Left renal pelvis (tissue), 4 donors: ENCODE measurements around the gene TRIM10. TPM values are rescaled to one million over a fixed set of nuclear protein-coding genes. Genes with fewer than 3 reads are reported as not detected.
"Not testable (repeated sequence)": the region's sequence is repeated elsewhere in the genome, so short reads cannot be mapped to it uniquely, and the experiment has no call there.

Experiments used
- DNase-seq, 4 donors: peaks; one replicate each; pipeline ENCODE4 v3.0.0-alpha.2; 2013; ENCODE audit warnings: low read depth in 4 of 4, low spot score in 3 of 4
- polyA plus RNA-seq, 4 donors: library from polyadenylated mRNA; unstranded; fragments of 120-200 nt; gene quantifications; one replicate each; pipeline ENCODE4 v1.2.1, GENCODE V29; 2013; ENCODE audit not compliant: insufficient read length in 4 of 4

Gene TRIM10
- polyA plus RNA-seq, 4 donors: 0.45 to 2.6 (median 0.48) TPM

DNA sequence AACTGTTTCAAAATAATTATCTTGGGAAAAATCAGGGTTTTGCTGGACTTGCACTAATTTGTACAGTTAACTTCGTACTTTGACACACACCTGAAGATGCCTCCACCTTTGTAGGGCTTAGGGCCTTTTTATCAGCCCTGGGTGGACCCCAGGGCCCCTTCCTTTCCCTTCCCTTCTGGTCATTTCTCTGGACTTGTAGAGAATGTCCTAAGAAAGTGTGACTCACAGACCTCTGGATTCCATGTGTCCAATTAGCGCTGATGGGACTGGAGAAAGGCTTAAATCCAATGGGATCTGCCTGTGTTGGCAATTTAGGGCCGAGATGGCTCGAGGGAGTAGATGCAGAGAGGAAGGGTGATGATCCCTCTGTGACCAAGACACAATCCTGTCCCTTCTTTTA, 11.7 kb upstream of the TRIM10 start:
- DNase-seq: no peak

DNA sequence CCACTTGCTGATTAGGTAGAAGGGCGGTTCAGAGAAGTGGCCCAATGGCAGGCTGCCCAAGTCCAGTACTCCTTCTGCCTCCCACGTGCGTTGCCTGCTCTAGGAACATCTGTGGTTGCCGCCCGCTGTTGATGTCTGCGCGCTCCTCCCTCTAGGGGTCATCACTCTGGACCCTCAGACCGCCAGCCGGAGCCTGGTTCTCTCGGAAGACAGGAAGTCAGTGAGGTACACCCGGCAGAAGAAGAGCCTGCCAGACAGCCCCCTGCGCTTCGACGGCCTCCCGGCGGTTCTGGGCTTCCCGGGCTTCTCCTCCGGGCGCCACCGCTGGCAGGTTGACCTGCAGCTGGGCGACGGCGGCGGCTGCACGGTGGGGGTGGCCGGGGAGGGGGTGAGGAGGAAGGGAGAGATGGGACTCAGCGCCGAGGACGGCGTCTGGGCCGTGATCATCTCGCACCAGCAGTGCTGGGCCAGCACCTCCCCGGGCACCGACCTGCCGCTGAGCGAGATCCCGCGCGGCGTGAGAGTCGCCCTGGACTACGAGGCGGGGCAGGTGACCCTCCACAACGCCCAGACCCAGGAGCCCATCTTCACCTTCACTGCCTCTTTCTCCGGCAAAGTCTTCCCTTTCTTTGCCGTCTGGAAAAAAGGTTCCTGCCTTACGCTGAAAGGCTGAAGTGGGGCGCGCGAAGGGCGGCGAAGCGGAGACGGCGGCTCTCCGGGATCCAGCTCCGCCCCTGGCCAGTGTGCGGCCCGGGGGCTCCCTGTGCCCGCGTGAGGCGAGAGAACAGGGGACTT, 10.9 kb upstream of the TRIM10 start:
- DNase-seq: no peak

GRCh38 chr6:30169658-30170614, 8.9 kb upstream of the TRIM10 start:
- DNase-seq: no peak

GRCh38 chr6:30168741-30169140, 7.7 kb upstream of the TRIM10 start:
- no peak for DNase-seq

DNA sequence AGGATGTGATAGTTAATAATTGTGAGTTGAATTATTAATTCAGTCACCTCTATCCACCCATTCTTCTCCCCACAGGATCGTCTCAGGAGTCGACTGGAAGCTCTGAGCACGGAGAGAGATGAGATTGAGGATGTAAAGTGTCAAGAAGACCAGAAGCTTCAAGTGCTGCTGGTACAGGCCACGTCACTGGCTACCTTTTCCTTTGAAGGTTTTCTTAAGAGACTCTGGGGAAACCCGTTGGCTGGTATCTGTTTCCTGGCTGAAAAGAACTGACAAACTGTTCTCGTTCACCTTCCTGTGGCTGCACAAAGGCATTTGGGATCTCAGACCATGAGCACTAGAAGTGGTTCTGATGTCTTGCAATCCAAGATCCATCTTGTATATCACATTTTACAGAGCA, 6.1 kb upstream of the TRIM10 start:
- no peak for DNase-seq

DNA sequence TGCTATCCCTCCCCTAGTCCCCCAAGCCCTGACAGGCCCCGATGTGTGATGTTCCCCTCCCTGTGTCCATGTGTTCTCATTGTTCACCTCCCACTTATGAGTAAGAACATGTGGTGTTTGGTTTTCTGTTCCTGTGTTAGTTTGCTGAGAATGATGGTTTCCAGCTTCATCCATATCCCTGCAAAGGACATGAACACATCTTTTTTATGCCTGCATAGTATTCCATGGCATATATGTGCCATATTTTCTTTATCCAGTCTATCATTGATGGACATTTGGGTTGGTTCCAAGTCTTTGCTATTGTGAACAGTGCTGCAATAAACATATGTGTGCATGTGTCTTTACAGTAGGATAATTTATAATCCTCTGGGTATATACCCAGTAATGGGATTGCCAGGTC, 4.2 kb upstream of the TRIM10 start:
- not testable (repeated sequence) for DNase-seq

DNA sequence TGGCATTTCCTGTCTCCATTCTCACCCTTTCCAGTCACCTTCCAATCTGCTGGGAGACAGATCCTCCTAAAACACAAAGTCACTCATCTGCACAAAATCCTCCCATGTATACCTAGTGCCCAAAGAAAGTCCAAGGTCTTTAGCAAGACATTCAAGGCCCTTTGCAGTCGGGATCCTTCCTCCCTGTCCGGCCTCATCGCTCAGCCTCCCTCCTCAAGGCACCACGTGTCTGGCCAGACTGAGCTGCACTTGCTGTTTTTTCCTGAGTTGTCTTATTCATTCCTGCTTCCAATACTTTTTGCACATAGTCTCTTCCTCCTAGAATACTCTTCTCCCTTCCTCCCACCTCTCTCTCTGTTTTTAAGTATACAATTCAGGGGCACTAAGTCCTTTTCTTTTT, 3.7 kb upstream of the TRIM10 start:
- no peak for DNase-seq

- no peak for DNase-seq
These were observed 3.1 kb upstream of the TRIM10 start for GRCh38 chr6:30163918-30164654.

GRCh38 chr6:30163090-30163917, 2.3 kb upstream of the TRIM10 start, which contains the start of gene TRIM15:
Gene TRIM15 (plus strand): TSS chr6:30163546. CDS start chr6:30163685, 139 bp downstream.
- no peak for DNase-seq

DNA sequence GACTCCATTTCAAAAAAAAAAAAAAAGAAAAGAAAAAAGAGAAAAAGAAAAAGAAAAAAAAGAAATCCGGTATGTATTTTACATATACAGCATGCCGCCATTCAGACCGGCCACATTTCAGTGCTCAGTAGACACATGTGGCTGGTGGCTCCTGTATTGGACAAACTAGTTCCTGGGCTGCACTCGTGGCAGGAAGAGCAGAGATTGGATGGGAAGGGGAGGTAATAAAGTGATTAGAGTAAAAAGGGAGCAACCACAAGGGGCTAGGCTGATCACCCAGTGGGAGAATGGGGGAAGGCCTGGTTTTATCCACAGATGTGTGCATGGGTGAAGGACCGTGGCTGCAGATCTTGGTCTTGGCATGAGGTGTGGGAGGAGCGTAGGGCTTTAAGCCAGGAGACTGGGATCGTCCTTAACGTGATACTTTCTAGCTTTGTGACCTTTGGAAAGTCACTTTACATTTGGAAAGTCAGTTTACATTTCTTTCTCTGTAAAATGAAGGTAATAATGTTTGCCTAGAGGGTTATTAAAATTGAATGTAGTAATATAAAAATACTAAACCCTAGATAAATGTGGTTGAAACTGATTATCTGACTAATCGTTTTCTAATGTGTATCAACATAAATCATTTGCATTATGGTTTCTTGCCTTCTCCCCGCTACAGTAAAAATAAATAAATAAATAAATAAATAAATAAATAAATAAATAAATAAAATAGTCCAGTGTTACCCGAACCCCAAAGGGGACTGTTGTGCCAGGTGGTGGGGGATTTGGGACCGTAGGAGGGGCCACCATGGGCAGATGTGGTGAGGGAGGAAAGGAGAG, 1.5 kb upstream of the TRIM10 start:
- no peak for DNase-seq

GRCh38 chr6:30160008-30160784, 815 bp downstream of the TRIM10 start:
- DNase-seq: no peak

- DNase-seq: no peak
These were observed 2.5 kb downstream of the TRIM10 start for GRCh38 chr6:30158475-30159040.

DNA sequence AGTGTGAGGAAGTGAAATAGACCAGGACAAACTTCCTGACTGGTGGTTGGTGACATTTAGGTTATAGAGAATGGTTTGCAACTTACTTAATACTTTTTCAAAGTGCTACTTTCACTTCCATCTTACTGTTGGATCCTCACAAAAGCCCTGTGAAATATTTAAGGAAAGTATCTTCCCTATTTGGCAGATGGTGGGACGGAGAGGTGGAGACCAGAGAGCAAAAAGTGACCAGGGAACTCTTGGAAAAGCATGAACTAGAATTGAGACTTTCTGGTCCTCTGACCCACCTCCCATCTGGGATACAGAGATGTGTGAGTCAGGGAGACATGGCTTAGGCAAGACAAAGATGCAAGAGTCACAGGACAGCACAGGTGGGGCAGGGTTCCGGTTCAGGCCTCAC, 3.0 kb downstream of the TRIM10 start:
- DNase-seq: no peak

GRCh38 chr6:30157581-30157980, 3.4 kb downstream of the TRIM10 start:
- no peak for DNase-seq

DNA sequence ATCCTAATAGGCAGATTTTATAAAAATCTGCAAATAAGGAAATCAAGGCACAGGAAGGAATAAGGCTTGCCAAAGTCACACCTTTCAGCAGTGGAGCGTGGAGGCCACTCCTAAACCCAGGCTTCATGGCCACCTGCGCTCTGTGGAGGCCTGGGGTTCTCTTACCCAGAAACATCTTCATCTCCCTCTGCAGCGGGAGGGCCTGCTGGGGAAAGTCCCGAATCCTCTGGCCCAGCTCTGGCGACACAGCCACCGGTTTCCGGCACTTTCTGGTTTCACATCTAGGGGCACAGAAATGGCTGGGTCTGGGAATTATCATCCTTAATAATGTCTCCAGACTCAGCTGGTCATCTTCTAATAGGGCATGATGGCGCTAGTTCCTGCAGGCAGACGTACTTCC, 4.2 kb downstream of the TRIM10 start:
- no peak for DNase-seq

DNA sequence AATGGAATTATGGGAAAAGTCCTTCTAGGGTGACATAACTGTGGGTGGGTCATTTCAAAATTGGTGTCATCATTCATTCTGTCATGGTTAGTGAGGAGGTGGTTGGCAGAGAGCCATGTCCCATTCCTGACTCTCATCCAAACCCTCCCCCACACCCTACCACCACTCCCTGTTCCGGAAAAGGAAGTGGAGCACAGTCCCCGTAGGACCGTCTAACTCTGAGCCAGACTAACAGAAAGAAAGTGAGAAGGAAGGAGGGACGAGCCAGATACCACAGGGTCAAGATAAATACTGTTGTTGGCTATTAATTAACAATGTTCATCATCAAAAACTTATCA, 4.8 kb downstream of the TRIM10 start:
- DNase-seq: no peak

GRCh38 chr6:30155520-30156261, 5.3 kb downstream of the TRIM10 start:
- DNase-seq: no peak
